Astrocyte (in vitro differentiated cells and primary cell): ENCODE data around the gene VEPH1. TPM values are rescaled to one million over a fixed set of nuclear protein-coding genes. Genes with fewer than 3 reads are reported as not detected.

Experiments used
- DNase-seq: peaks from one replicate; pipeline ENCODE4 v3.0.0-alpha.2; 2010; ENCODE audit warnings: low read depth
- FAIRE-seq: peaks from 2 replicates; lab custom pipeline; 2011; peaks lifted over from hg19 to GRCh38; lab: Jason Lieb, UNC
- H2AFZ ChIP-seq: 2 replicates; pipeline ENCODE4 v1.6.0; 2012; ENCODE audit warnings: low read depth, low read length, inconsistent platforms
- H3K27ac ChIP-seq: 2 replicates; pipeline ENCODE4 v1.5.1; 2011; ENCODE audit warnings: low read depth, low read length, inconsistent platforms
- H3K27me3 ChIP-seq: 2 replicates; pipeline ENCODE4 v1.6.0; 2011; ENCODE audit warnings: low read length, inconsistent platforms; ENCODE audit not compliant: insufficient read depth
- H3K36me3 ChIP-seq: 2 replicates; pipeline ENCODE4 v1.5.1; 2011; ENCODE audit warnings: low read length, inconsistent platforms; ENCODE audit not compliant: insufficient read depth
- H3K4me1 ChIP-seq: 2 replicates; pipeline ENCODE4 v1.5.1; 2011; ENCODE audit warnings: low read length, inconsistent platforms; ENCODE audit not compliant: insufficient read depth
- H3K4me2 ChIP-seq: 2 replicates; pipeline ENCODE4 v1.6.0; 2012; ENCODE audit warnings: low read length, inconsistent platforms
- H3K4me3 ChIP-seq: 2 replicates; pipeline ENCODE4 v1.5.1; 2011; ENCODE audit warnings: low read depth, mild to moderate bottlenecking, low read length, inconsistent platforms; ENCODE audit not compliant: insufficient read depth
- H3K79me2 ChIP-seq: 2 replicates; pipeline ENCODE4 v1.6.0; 2012; ENCODE audit warnings: mild to moderate bottlenecking, low read length, inconsistent platforms; ENCODE audit not compliant: insufficient read depth
- H3K9ac ChIP-seq: 2 replicates; pipeline ENCODE4 v1.6.0; 2012; ENCODE audit warnings: mild to moderate bottlenecking, low read length, inconsistent platforms
- H3K9me3 ChIP-seq: 2 replicates; pipeline ENCODE4 v1.5.1; 2012; ENCODE audit warnings: low read depth, mild to moderate bottlenecking, low read length, inconsistent platforms; ENCODE audit not compliant: insufficient read depth
- H4K20me1 ChIP-seq: 2 replicates; pipeline ENCODE4 v1.6.0; 2012; ENCODE audit warnings: low read length, inconsistent platforms; ENCODE audit not compliant: insufficient read depth
- H3K27ac Mint-ChIP-seq: one replicate; pipeline ENCODE4 v1.8.0; 2021; ENCODE audit warnings: mild to moderate bottlenecking, mixed read lengths; ENCODE audit not compliant: unreplicated experiment
- H3K27me3 Mint-ChIP-seq: one replicate; pipeline ENCODE4 v1.8.0; 2021; ENCODE audit warnings: low read depth, mixed read lengths; ENCODE audit not compliant: unreplicated experiment
- H3K36me3 Mint-ChIP-seq: one replicate; pipeline ENCODE4 v1.8.0; 2021; ENCODE audit warnings: low read depth, mixed read lengths; ENCODE audit not compliant: unreplicated experiment
- H3K4me1 Mint-ChIP-seq: one replicate; pipeline ENCODE4 v1.8.0; 2021; ENCODE audit warnings: low read depth, mixed read lengths; ENCODE audit not compliant: unreplicated experiment
- H3K4me3 Mint-ChIP-seq: one replicate; pipeline ENCODE4 v1.8.0; 2021; ENCODE audit warnings: mild to moderate bottlenecking, moderate library complexity, mixed read lengths; ENCODE audit not compliant: unreplicated experiment
- H3K9me3 Mint-ChIP-seq: one replicate; pipeline ENCODE4 v1.8.0; 2021; ENCODE audit warnings: mild to moderate bottlenecking, mixed read lengths; ENCODE audit not compliant: unreplicated experiment
- EZH2 ChIP-seq: IDR thresholded peaks from 2 replicates; pipeline ENCODE4 v1.6.1; 2012; ENCODE audit warnings: mild to moderate bottlenecking, low read length, inconsistent platforms; ENCODE audit not compliant: insufficient read depth
- total RNA-seq: library from RNA; stranded (reverse); gene quantifications from 2 replicates; pipeline ENCODE4 v1.2.1, GENCODE V29; 2021
- TF ChIP-seq, protein P1 (sequence below): IDR thresholded peaks from 2 replicates; pipeline ENCODE4 v1.5.1; 2011; ENCODE audit warnings: low read depth, mild to moderate bottlenecking, inconsistent platforms, low read length, moderate library complexity; ENCODE audit not compliant: insufficient read depth

VEPH1 gene
- total RNA-seq, 1 donor from 2014 or later = 9.4 TPM

GRCh38 chr3:157527131-157527881 is 24.1 kb upstream of the VEPH1 start:
- H3K4me1 Mint-ChIP-seq = peaks cover 18% of the 10 kb centered on the region
- Histone ChIP-seq H3K79me2 (peaks cover 74% of the 10 kb centered on the region), H3K9me3 (no peaks in the 10 kb centered on the region), H3K4me2 (peak overlapping the region; percentile 61), H3K27me3 (no peaks in the 10 kb centered on the region), H4K20me1 (no peaks in the 10 kb centered on the region), H3K36me3 (no peaks in the 10 kb centered on the region), H2AFZ (peak overlapping the region; percentile 26), H3K4me1 (peaks cover 47% of the 10 kb centered on the region), H3K9ac (peak overlapping the region; percentile 18), H3K4me3 (peak overlapping the region; percentile 7), H3K27ac (peak overlapping the region; percentile 47)
- no peaks in the 10 kb centered on the region for H3K36me3 Mint-ChIP-seq
- no peaks in the 10 kb centered on the region for H3K27me3 Mint-ChIP-seq
- H3K4me3 Mint-ChIP-seq = no peak overlapping the region
- TF ChIP-seq, protein P1, sequence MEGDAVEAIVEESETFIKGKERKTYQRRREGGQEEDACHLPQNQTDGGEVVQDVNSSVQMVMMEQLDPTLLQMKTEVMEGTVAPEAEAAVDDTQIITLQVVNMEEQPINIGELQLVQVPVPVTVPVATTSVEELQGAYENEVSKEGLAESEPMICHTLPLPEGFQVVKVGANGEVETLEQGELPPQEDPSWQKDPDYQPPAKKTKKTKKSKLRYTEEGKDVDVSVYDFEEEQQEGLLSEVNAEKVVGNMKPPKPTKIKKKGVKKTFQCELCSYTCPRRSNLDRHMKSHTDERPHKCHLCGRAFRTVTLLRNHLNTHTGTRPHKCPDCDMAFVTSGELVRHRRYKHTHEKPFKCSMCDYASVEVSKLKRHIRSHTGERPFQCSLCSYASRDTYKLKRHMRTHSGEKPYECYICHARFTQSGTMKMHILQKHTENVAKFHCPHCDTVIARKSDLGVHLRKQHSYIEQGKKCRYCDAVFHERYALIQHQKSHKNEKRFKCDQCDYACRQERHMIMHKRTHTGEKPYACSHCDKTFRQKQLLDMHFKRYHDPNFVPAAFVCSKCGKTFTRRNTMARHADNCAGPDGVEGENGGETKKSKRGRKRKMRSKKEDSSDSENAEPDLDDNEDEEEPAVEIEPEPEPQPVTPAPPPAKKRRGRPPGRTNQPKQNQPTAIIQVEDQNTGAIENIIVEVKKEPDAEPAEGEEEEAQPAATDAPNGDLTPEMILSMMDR = no peak
- TF ChIP-seq EZH2 = no peak
- DNase-seq (peak; percentile 67), FAIRE-seq (no peak)
- H3K27ac Mint-ChIP-seq = no peak overlapping the region
- no peaks in the 10 kb centered on the region for H3K9me3 Mint-ChIP-seq

- H3K27ac ChIP-seq = no peak overlapping the region
- H3K36me3 ChIP-seq = no peaks in the 10 kb centered on the region
- TF ChIP-seq, protein P1 = no peak
- no peak for TF ChIP-seq EZH2
- no peaks in the 10 kb centered on the region for H3K9me3 ChIP-seq
- H3K4me3 ChIP-seq = no peak overlapping the region
- peaks cover 68% of the 10 kb centered on the region for H3K79me2 ChIP-seq
- H2AFZ ChIP-seq = no peak overlapping the region
- H4K20me1 ChIP-seq = no peaks in the 10 kb centered on the region
- peaks cover 34% of the 10 kb centered on the region for H3K4me1 ChIP-seq
- Mint-ChIP-seq H3K27me3 (no peaks in the 10 kb centered on the region), H3K4me1 (peaks cover 18% of the 10 kb centered on the region), H3K27ac (no peak overlapping the region), H3K36me3 (no peaks in the 10 kb centered on the region), H3K9me3 (no peaks in the 10 kb centered on the region), H3K4me3 (no peak overlapping the region)
- DNase-seq = no peak
- no peak for FAIRE-seq
- H3K9ac ChIP-seq = no peak overlapping the region
- no peak overlapping the region for H3K4me2 ChIP-seq
- no peaks in the 10 kb centered on the region for H3K27me3 ChIP-seq
Measured at GRCh38 chr3:157526036-157526435, 22.8 kb upstream of the VEPH1 start.

GRCh38 chr3:157523814-157524213 is 20.6 kb upstream of the VEPH1 start:
- TF ChIP-seq, protein P1 = no peak
- TF ChIP-seq EZH2 = no peak
- Histone ChIP-seq H3K4me3 (no peak overlapping the region), H3K36me3 (no peaks in the 10 kb centered on the region), H3K9me3 (no peaks in the 10 kb centered on the region), H4K20me1 (no peaks in the 10 kb centered on the region), H3K27me3 (no peaks in the 10 kb centered on the region), H3K4me1 (peaks cover 19% of the 10 kb centered on the region), H3K9ac (no peak overlapping the region), H3K4me2 (no peak overlapping the region), H3K27ac (no peak overlapping the region), H3K79me2 (peaks cover 54% of the 10 kb centered on the region), H2AFZ (no peak overlapping the region)
- no peaks in the 10 kb centered on the region for H3K36me3 Mint-ChIP-seq
- H3K27ac Mint-ChIP-seq = no peak overlapping the region
- H3K4me1 Mint-ChIP-seq = peaks cover 8% of the 10 kb centered on the region
- H3K9me3 Mint-ChIP-seq = no peaks in the 10 kb centered on the region
- no peak overlapping the region for H3K4me3 Mint-ChIP-seq
- peak; percentile 5 for FAIRE-seq
- no peak for DNase-seq
- H3K27me3 Mint-ChIP-seq = no peaks in the 10 kb centered on the region
